Measurements from ENCODE around the gene SLC66A3. TPM values are rescaled to one million over a fixed set of nuclear protein-coding genes. Genes with fewer than 3 reads are reported as not detected.
"Not testable (repeated sequence)": the region's sequence is repeated elsewhere in the genome, so short reads cannot be mapped to it uniquely, and the experiment has no call there.

SLC66A3 gene
- polyA plus RNA-seq, 4 donors, result 21.1 to 27.5 (median 23.7) TPM

DNA sequence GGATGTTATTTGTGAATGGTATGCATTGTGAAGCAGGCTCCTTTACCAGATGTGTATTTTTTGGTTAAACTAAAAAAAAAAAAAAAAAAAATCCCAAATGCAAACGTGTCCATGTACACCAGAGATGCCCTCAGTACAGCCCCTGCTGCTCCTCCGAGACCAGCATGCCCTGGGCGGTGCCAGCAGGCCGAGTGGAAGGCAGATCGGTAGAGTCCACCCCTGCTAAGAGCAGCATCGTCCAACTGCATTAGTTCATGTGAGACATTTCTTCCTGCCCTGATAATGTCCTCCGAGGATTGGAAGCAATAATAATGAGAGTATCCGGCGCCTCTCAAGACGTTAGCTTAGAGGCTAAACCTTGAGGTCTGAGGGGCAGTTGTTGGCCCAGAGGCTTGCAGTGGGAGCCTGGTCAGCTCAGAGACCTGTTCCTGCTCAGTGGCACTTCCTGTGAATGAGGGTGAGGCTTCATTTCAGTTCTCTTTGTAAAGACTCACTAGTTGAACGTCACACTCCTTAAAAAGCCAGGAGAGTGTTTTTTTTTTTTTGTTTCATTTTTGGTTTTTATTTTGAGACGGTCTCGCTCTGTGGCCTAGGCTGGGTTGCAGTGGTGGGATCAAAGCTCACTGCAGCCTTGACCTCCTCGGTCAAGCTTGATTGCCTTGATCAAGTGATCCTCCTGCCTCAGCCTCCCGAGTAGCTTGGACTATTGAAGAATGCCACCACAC lies 5.6 kb downstream of the SLC66A3 start:
- DNase-seq (ENCODE audit: low read depth in 4 of 4, low spot score in 3 of 4), result no peak

DNA sequence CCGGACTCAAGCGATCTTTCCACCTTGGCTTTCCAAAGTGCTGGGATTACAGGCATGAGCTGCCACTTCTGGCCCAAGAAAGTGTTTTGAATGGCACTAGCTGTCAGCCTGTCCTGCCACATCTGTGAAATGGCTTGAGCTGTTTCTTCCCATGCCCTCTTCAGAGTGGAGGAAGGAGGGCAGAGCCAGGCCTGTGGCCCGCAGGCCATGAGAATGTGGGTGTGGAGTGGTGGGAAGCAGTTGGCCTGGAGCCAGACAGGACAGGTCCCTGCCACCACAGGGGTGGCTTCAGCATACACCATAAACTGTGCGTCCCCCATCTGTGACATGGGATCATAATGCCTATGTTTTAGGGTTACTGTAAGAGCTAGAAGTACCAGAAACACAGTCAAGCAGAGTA lies 6.5 kb downstream of the SLC66A3 start:
- DNase-seq (ENCODE audit: low read depth in 4 of 4, low spot score in 3 of 4), result no peak

DNA sequence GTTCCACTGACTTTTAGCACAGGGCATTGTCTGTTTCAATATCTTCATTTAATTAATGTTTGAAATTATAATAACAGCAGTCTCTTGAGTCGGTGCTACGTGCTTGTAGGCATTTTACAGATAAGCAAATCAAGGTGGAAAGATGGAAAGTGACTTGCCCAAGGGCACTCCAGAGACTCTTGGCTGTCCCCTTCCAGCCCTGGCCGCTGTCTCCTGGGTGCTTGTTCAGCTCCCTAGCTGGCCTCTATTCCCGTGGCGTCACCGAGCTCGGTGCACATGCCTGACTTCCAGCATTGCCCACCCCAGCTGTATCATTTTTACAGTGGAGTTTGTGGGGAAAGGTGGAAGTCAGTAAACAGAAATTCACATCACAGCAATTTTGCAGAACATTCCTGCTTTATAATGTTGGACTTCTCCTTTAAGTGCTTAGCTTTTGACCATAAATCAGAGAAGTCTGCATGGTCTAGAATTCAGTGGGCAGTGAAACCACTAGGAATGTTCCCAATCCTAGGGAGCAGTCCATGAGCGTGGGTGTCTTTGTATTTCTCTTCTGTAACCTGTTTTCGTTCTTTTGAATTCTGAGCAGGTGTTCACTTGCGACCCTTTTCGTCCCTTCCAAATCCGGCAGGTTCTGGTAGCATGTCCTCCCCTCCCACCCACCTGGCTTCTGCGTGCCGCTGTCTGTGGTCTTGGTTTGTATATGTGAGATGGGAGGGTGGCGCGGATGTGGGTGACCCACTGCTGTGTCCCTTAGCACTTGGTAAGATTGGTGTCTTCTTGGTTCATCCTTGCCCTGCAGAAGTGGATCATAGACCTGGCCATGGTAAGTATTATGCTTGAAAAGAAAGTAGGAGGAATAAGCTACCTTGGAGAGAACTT lies 8.4 kb downstream of the SLC66A3 start:
- no peak for DNase-seq (ENCODE audit: low read depth in 4 of 4, low spot score in 3 of 4)

DNA sequence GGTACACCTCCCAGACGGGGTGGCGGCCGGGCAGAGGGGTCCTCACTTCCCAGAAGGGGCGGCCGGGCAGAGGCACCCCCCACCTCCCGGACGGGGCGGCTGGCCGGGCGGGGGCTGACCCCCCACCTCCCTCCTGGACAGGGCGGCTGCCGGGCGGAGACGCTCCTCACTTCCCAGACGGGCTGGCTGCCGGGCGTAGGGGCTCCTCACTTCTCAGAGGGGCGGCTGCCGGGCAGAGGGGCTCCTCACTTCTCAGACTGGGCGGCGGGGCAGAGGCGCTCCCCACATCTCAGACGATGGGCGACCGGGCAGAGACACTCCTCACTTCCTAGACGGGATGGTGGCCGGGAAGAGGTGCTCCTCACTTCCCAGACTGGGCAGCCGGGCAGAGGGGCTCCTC lies 9.8 kb downstream of the SLC66A3 start:
- not testable (repeated sequence) for DNase-seq (ENCODE audit: low read depth in 4 of 4, low spot score in 3 of 4)

DNA sequence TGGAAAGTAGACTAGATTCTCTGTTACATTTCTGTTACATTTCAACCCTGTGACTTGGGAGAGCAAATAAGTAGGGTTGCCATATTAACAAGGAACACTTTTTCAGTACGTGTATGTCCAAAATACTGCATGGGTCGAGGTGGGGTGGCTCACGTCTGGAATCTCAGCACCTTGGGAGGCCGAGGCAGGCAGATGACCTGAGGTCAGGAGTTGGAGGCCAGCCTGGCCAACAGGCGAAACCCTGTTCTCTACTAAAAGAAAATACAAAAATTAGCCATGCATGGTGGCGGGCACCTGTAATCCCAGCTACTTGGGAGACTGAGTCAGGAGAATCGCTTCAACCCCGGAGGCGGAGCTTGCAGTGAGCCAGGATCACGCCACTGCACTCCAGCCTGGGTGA lies 11.2 kb downstream of the SLC66A3 start:
- no peak for DNase-seq (ENCODE audit: low read depth in 4 of 4, low spot score in 3 of 4)

DNA sequence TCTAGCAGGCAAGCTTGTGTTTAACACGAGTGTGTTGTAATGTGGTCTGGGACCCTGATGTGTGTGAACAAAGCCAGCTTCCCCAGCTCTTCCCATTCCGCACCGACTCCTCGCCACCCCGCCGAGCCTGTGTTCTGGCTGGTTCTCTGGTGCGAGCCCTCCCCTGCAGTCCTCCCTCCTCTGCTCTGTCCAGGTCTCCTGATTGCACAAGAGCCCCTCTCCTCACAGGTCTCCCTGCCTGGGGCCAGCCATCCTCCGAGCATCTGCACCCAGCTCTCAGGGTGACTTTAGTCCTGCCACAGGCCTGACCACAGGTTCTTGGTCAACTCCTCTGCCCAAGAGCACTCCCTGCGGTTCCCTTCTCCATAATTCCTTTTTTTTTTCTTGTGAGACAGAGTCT lies 13.2 kb downstream of the SLC66A3 start:
- no peak for DNase-seq (ENCODE audit: low read depth in 4 of 4, low spot score in 3 of 4)

DNA sequence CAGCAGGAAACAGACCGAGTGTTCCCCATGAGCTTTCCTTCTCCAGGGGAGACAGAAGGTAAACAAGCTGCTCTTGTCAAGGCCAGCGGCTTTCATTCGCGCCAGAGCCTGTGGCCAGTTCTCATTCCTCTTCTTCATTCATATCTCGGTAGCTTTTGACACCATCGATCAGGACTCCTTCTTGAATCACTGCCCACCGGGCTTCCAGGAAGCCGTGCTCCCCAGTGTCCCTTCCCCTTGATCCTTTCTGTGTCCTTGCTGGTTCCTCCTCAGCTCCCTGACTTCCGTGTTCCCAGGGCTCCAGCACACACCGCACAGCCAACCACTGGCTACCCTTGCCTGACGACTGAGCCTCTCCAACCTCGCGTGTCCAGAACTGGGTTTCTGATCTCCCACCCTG lies 14.1 kb downstream of the SLC66A3 start:
- no peak for DNase-seq (ENCODE audit: low read depth in 4 of 4, low spot score in 3 of 4)

DNA sequence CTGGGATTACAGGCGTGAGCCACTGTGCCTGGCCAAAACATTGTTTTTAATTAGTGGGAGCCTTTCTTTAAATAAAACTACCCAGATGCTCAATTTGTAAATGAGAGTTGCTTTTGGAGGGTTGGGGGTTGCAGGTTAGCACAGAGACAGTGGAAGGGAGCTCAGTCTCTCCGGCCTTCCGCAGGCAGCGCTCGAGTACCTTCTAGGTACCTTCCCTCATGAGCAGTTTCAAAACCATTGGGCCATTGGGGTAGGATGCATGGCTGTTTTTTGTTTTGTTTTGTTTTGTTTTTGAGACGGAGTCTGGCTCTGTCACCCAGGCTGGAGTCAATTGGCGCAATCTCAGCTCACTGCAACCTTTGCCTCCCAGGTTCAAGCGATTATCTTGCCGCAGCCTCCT lies 19.0 kb downstream of the SLC66A3 start:
- DNase-seq (ENCODE audit: low read depth in 4 of 4, low spot score in 3 of 4), result no peak

DNA sequence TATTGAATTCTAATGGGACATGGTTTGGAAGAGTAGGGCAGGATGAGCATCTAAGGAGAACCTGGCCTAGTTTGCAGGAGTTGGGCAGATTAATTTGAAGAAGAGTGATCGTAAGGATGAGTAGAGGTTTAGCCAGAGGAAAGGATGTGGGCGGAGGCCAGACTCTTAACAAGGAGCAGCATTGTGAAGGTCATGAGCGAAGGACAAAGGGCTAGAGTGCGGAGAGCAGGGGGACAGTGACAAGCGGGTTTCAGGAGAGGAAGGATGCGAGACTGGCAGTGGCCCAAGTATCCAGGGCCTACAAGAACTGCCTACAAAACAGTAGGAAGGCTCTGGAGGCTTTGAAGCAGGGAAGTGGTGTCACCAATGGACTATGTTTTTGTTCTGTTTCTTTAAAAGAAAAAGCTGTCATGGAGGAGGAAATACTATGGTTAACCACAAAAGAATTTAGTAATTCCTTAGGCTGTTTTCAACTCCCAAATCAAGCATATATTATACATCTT lies 20.1 kb downstream of the SLC66A3 start:
- DNase-seq (ENCODE audit: low read depth in 4 of 4, low spot score in 3 of 4), result no peak

DNA sequence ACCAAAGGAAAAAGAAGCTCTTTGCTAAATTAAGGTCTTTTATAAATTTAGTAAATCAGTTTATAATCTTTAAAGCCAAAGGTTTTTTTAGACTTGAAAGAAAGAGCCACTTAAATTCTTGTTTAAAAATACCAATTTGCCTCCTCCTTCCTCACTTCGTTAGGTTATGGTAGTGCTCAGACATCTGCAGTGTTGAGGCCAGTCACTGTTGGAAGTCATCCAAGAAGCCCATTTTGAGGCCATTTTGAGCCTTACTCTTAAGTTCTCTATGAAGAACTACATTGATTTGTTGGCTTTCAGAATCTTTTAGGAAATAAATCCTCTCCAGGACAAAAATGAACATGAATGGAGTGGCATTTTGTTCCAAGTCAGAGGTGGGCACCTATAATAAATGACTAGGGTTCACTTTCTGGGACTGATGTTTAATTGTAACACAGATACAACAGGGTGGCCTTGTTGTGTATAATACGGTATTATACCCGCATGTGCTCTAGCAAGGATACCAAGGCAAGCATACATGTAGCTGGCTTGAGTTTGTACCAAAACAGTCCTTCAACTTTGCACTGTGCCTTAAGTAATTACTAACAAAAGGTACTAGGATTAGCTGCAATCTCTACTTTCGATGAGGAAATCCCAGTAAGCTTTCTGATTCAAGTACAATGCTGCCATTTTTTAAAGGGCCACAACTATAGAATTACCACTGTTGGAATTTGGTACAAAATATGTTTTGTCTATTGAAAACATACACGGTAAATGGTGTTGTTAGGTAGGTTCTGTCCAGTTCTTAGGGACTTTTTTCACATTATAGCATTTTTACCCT lies 22.8 kb downstream of the SLC66A3 start:
- no peak for DNase-seq (ENCODE audit: low read depth in 4 of 4, low spot score in 3 of 4)

DNA sequence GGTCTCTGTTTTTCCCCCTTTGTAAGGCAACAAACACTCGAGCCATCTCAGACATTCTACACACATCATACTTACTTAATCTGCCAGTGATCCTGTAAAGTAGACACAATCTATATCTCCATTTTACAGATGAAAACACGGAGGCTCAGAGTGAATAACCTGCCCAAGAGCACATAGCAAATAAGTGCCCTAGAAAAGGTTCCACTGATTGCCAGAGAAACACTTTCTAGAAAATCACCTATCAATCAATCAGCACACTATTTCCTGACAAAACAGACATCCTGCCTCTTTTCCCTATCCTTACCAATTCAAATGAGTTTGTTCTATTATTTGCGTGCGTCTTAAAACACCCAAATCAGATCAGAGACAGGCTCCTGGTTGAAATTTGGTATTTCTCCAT lies 23.9 kb downstream of the SLC66A3 start:
- no peak for DNase-seq (ENCODE audit: low read depth in 4 of 4, low spot score in 3 of 4)

DNA sequence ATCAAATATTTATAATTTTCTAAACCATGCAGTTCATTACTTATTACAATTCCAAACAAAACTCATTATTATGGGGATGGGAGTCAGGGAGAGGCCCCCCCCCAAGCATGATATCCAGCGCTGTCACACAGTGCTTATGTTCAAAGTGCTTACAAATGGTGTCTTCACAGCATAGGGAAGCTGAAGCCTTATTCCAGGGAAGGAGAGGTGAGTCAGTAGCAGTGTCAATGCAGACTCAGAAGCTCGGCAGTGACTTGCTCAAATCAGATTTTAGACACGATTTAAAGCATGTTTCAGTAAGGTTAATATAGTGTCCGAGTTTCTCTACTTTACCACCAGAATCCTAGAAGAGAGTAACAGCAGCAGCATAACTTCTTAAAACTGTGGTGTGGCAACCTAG lies 24.6 kb downstream of the SLC66A3 start:
- DNase-seq (ENCODE audit: low read depth in 4 of 4, low spot score in 3 of 4), result no peak

DNA sequence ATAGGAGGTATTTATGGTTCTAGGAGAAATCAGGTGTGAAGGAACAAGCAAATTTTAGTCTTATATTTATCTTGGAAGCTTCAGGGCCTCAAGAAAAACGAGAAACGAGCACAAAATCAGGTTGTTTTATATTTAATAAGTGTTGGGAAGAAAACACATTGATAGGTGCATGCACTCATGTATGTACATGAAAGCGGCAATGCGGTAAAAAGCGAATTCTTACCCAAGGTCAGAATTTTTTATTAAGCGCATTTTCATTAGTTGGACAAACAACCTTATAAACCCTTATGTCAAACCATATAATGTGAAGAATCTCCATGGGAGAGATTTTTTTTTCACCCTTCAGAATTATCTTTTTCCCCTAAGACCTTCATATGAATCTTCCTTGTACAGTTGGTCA lies 25.4 kb downstream of the SLC66A3 start:
- no peak for DNase-seq (ENCODE audit: low read depth in 4 of 4, low spot score in 3 of 4)

DNA sequence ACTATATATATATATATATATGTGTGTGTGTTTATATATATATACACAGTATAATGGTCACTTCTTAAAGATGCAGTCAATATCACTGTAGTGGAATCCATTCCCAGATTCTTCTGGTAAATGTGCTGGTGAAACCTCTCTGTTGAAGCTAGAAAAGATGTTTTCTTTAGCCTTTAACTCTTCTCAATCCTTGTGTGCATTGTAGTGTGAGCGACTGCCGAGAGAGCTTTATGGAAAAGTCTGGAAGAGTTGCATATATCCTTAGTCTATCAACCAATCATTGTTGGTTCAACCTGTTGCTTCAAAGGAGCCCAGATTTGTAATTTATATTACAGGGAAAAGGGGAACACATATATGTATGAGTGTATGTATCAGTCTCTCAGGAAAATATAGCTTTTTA lies 27.7 kb downstream of the SLC66A3 start:
- no peak for DNase-seq (ENCODE audit: low read depth in 4 of 4, low spot score in 3 of 4)

DNA sequence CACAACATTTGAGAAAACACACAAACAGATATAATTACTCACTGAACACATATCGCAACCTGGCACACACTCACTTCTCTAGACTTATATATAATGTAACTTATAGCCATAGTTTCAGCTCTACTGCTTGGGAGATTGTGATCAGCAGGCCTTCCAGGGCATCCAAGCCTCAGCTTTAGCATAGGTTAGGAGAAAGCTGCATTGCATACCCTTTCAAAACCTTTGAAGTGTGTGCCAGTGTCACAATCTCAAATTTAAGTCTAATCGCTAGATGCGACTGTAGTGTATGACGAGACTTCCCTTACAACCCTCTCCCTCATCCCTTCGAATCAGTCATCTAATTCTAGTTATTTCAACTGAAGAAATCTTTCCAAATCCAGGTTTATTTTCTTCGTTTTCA lies 30.9 kb downstream of the SLC66A3 start:
- no peak for DNase-seq (ENCODE audit: low read depth in 4 of 4, low spot score in 3 of 4)

DNA sequence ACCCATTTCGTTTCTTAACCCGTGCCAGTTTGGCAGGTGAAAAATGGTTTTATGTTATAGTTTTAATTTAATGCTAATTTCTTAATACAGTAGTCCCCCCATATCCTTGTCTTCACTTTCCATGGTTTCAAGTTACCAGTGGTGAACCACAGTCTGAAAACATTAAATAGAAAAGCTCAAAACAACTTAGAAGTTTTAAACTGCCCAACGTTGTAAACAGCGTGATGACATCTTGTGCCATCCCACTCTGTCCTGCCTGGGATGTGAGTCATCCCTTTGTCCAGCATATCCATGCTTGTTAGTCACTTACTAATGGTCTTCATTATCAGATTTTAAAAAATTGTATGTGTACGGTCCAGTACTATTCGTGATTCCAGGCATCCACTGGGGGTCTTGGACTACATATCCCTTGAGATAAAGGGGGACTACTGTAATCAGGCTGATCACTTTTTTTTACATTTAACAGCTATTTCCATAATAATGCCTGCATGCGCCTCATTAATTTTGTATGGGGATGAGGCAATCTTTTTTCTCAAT lies 31.9 kb downstream of the SLC66A3 start:
- no peak for DNase-seq (ENCODE audit: low read depth in 4 of 4, low spot score in 3 of 4)

DNA sequence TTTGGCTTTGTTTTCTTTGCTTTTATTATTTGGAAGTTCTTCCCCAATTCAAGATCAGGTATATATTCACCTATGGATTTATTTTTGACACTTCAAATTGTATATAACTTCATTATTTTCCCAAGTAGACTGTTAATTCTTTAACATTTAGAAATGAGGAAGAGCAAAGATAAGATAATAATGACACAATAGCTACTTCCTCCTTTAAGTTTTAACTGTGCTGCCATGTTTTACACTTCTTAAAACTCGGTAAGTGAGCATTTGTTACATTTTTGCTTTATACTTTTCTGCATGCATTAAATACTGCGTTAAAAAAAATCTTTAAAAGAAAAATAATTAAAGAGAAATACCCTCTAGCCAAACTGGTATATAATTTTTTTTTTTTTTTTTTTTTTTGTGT lies 32.5 kb downstream of the SLC66A3 start:
- no peak for DNase-seq (ENCODE audit: low read depth in 4 of 4, low spot score in 3 of 4)

DNA sequence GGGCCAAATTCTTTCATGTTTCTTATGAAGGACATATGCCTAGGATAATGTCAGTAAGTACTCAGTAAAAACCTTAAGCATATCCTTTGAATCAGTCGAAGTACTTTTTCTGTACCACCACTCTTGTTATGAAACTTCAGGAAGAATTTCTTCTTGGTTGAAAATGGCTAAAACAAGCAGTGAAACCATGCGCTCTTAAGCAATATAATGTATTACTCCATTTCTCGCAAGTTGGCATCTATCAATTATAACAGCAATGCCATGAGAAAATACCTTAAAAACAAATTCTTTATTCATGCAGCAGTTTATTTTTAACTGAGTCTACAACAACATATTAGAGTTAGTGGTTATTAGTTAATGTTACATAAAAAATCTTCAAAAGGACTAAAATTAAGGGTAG lies 41.0 kb downstream of the SLC66A3 start:
- DNase-seq (ENCODE audit: low read depth in 4 of 4, low spot score in 3 of 4), result no peak

DNA sequence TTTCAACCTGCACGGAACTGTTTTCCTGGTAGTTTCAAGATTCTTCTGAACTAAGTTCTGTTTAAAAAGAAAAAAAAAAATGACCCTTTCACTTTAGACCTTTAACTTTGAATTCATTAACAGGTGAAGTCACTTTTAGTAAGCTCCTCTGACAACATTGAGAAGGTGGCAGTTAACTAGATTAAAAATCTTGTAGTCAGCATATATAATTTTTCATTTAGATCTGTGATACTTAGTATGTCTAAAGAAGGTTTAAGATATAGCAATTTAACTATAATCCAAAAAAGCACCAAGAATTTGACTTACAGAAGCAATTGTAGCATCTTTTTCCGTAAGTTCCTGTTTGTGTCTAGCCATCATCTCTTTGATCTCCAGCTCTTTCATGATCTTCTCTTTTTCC lies 45.4 kb downstream of the SLC66A3 start:
- DNase-seq (ENCODE audit: low read depth in 4 of 4, low spot score in 3 of 4), result no peak

DNA sequence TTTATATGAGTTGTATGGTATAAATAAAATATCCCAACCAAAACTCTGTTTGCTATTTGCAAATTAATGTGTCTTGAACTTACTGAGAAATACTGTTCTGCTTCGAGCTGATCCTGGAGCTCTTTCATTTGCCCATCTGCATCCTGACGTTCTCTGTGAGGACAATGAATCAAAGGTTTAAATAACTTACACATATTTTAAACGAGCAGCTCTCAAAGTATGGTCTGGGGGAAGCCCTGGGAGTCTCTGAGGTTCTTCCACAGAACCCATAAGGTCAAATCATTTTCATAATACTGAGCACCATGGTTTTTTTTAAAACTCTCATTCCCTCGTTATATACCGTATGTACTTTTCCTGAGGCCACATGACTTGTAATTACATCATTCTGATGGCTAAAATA lies 46.7 kb downstream of the SLC66A3 start:
- DNase-seq (ENCODE audit: low read depth in 4 of 4, low spot score in 3 of 4), result no peak

DNA sequence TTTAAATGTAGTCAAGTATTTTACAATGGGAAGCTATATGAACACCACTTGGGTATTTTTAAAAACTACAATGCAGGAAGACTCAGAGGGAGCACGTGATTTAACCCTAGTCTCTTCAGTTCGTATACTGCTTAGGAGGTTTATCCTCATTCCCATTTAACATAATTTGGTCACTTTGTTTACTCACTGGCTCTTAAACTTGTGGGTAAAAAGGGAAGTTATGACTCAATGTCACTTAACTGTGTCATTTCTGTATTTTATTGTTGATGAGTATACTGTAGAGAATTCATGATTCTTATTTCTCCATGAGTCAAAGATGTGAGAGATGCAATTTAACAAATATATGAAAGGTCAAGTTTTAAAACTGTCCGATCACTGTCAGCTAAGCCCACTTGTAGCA lies 48.2 kb downstream of the SLC66A3 start:
- DNase-seq (ENCODE audit: low read depth in 4 of 4, low spot score in 3 of 4), result no peak

Data from left renal pelvis (tissue), 4 donors.